NCI-H748 (cell line): Measurements from ENCODE around the gene FDXR.
"Not testable (repeated sequence)": the region's sequence is repeated elsewhere in the genome, so short reads cannot be mapped to it uniquely, and the experiment has no call there.

ENCODE experiments used
- DNase-seq: peaks from one replicate; lab custom pipeline; 2025; ENCODE audit not compliant: unreplicated experiment; lab: John Stamatoyannopoulos, UW

The FDXR gene

GRCh38 chr17:74873037-74873873, 461 bp upstream of the FDXR start:
- DNase-seq, result peak; percentile 99

- DNase-seq, result no peak
These were observed 1.3 kb downstream of the FDXR start for GRCh38 chr17:74871356-74872076.

GRCh38 chr17:74870512-74870911, 2.3 kb downstream of the FDXR start:
- DNase-seq, result no peak

- DNase-seq, result not testable (repeated sequence)
These were observed 2.8 kb downstream of the FDXR start for GRCh38 chr17:74870028-74870427.

- no peak for DNase-seq
These were observed 3.9 kb downstream of the FDXR start for GRCh38 chr17:74868908-74869255.

GRCh38 chr17:74868251-74868907, 4.4 kb downstream of the FDXR start:
- DNase-seq, result no peak

- no peak for DNase-seq
These were observed 6.5 kb downstream of the FDXR start for GRCh38 chr17:74866198-74866835.

- no peak for DNase-seq
These were observed 7.1 kb downstream of the FDXR start for GRCh38 chr17:74865504-74866197.

GRCh38 chr17:74864866-74865395, 7.9 kb downstream of the FDXR start:
- peak; percentile 49 for DNase-seq

GRCh38 chr17:74864297-74864865, 8.4 kb downstream of the FDXR start:
- no peak for DNase-seq

GRCh38 chr17:74863420-74864296, 9.1 kb downstream of the FDXR start:
- no peak for DNase-seq

- no peak for DNase-seq
These were observed 9.9 kb downstream of the FDXR start for GRCh38 chr17:74862919-74863318.

- DNase-seq, result peak; percentile 49
These were observed 10.5 kb downstream of the FDXR start for GRCh38 chr17:74862108-74862901.

GRCh38 chr17:74861662-74862107, 11.1 kb downstream of the FDXR start:
- DNase-seq, result no peak

- no peak for DNase-seq
These were observed 11.7 kb downstream of the FDXR start for GRCh38 chr17:74860872-74861661.

- DNase-seq, result peak; percentile 31
These were observed 12.4 kb downstream of the FDXR start for GRCh38 chr17:74860229-74860871.
